Skeletal muscle satellite cell (primary cell): ENCODE data around the gene AGR3.

ENCODE experiments used
- H3K27me3 ChIP-seq: 2 replicates; pipeline ENCODE4 v1.7.0; 2013; ENCODE audit warnings: low read length; ENCODE audit not compliant: control insufficient read depth, insufficient read depth
- H3K36me3 ChIP-seq: 2 replicates; pipeline ENCODE4 v1.7.0; 2013; ENCODE audit warnings: mild to moderate bottlenecking, control low read depth, low read length; ENCODE audit not compliant: insufficient read depth
- H3K4me1 ChIP-seq: 2 replicates; pipeline ENCODE4 v1.7.0; 2013; ENCODE audit warnings: low read length; ENCODE audit not compliant: control insufficient read depth, insufficient read depth
- H3K4me2 ChIP-seq: 2 replicates; pipeline ENCODE4 v1.7.0; 2013; ENCODE audit warnings: mild to moderate bottlenecking, low read length
- H3K4me3 ChIP-seq: 2 replicates; pipeline ENCODE4 v1.7.0; 2013; ENCODE audit warnings: low read length
- H3K9ac ChIP-seq: 2 replicates; pipeline ENCODE4 v1.7.0; 2013; ENCODE audit warnings: mild to moderate bottlenecking, low read depth, low read length, moderate library complexity
- H3K9me3 ChIP-seq: replicated peaks from 2 replicates; pipeline ENCODE4 v1.7.0; 2013; ENCODE audit warnings: mild to moderate bottlenecking, control low read depth, low read length

AGR3 gene

GRCh38 chr7:16916105-16916639, 34.4 kb upstream of the AGR3 start:
- no peak overlapping the region for H3K9ac ChIP-seq
- no peak overlapping the region for H3K4me3 ChIP-seq

GRCh38 chr7:16915405-16915804, 33.6 kb upstream of the AGR3 start:
- Histone ChIP-seq H3K36me3 (no peaks in the 10 kb centered on the region), H3K4me3 (no peak overlapping the region), H3K9ac (no peak overlapping the region), H3K27me3 (no peaks in the 10 kb centered on the region), H3K4me1 (peaks cover 30% of the 10 kb centered on the region), H3K9me3 (no peaks in the 10 kb centered on the region), H3K4me2 (peak overlapping the region; percentile 58)

More at GRCh38 chr7:16916105-16916639, 34.4 kb upstream of the AGR3 start:
- Histone ChIP-seq H3K27me3 (no peaks in the 10 kb centered on the region), H3K4me2 (peak overlapping the region; percentile 58), H3K36me3 (no peaks in the 10 kb centered on the region), H3K4me1 (peaks cover 30% of the 10 kb centered on the region), H3K9me3 (no peaks in the 10 kb centered on the region)

GRCh38 chr7:16914771-16915170, 33.0 kb upstream of the AGR3 start:
- Histone ChIP-seq H3K4me1 (peaks cover 30% of the 10 kb centered on the region), H3K4me2 (no peak overlapping the region), H3K36me3 (no peaks in the 10 kb centered on the region), H3K9me3 (no peaks in the 10 kb centered on the region), H3K9ac (no peak overlapping the region), H3K27me3 (no peaks in the 10 kb centered on the region), H3K4me3 (no peak overlapping the region)

- no peaks in the 10 kb centered on the region for H3K36me3 ChIP-seq
- no peak overlapping the region for H3K4me2 ChIP-seq
- peaks cover 30% of the 10 kb centered on the region for H3K4me1 ChIP-seq
- H3K9me3 ChIP-seq = no peaks in the 10 kb centered on the region
- H3K27me3 ChIP-seq = no peaks in the 10 kb centered on the region
- no peak overlapping the region for H3K9ac ChIP-seq
- no peak overlapping the region for H3K4me3 ChIP-seq
Measured at GRCh38 chr7:16913643-16914042, 31.9 kb upstream of the AGR3 start.

- Histone ChIP-seq H3K4me1 (peaks cover 26% of the 10 kb centered on the region), H3K36me3 (no peaks in the 10 kb centered on the region), H3K9me3 (no peaks in the 10 kb centered on the region), H3K9ac (no peak overlapping the region), H3K4me3 (no peak overlapping the region), H3K27me3 (no peaks in the 10 kb centered on the region), H3K4me2 (no peak overlapping the region)
Measured at GRCh38 chr7:16912540-16912939, 30.8 kb upstream of the AGR3 start.

- no peak overlapping the region for H3K4me3 ChIP-seq
- H3K9ac ChIP-seq = no peak overlapping the region
- H3K36me3 ChIP-seq = no peaks in the 10 kb centered on the region
- no peaks in the 10 kb centered on the region for H3K9me3 ChIP-seq
- no peak overlapping the region for H3K4me2 ChIP-seq
- H3K27me3 ChIP-seq = no peaks in the 10 kb centered on the region
- no peaks in the 10 kb centered on the region for H3K4me1 ChIP-seq
Measured at GRCh38 chr7:16908561-16908960, 26.8 kb upstream of the AGR3 start.

- Histone ChIP-seq H3K4me3 (no peak overlapping the region), H3K9me3 (no peaks in the 10 kb centered on the region), H3K27me3 (no peaks in the 10 kb centered on the region), H3K36me3 (no peaks in the 10 kb centered on the region), H3K9ac (no peak overlapping the region), H3K4me2 (peak overlapping the region; percentile 8), H3K4me1 (no peaks in the 10 kb centered on the region)
Measured at GRCh38 chr7:16905300-16906044, 23.7 kb upstream of the AGR3 start.

GRCh38 chr7:16904076-16904475, 22.3 kb upstream of the AGR3 start:
- H3K27me3 ChIP-seq = no peaks in the 10 kb centered on the region
- no peaks in the 10 kb centered on the region for H3K4me1 ChIP-seq
- H3K9me3 ChIP-seq = no peaks in the 10 kb centered on the region
- H3K4me3 ChIP-seq = no peak overlapping the region
- H3K4me2 ChIP-seq = no peak overlapping the region
- H3K36me3 ChIP-seq = no peaks in the 10 kb centered on the region
- no peak overlapping the region for H3K9ac ChIP-seq

GRCh38 chr7:16900209-16900768, 18.5 kb upstream of the AGR3 start:
- Histone ChIP-seq H3K9ac (no peak overlapping the region), H3K27me3 (no peaks in the 10 kb centered on the region), H3K4me2 (no peak overlapping the region), H3K9me3 (no peaks in the 10 kb centered on the region), H3K4me1 (no peaks in the 10 kb centered on the region), H3K36me3 (no peaks in the 10 kb centered on the region), H3K4me3 (no peak overlapping the region)

- no peaks in the 10 kb centered on the region for H3K9me3 ChIP-seq
- H3K9ac ChIP-seq = no peak overlapping the region
- H3K4me2 ChIP-seq = no peak overlapping the region
- no peaks in the 10 kb centered on the region for H3K4me1 ChIP-seq
- H3K4me3 ChIP-seq = no peak overlapping the region
- H3K36me3 ChIP-seq = no peaks in the 10 kb centered on the region
- H3K27me3 ChIP-seq = no peaks in the 10 kb centered on the region
Measured at GRCh38 chr7:16891874-16892643, 10.3 kb upstream of the AGR3 start.

- Histone ChIP-seq H3K9ac (no peak overlapping the region), H3K36me3 (no peaks in the 10 kb centered on the region), H3K4me1 (no peaks in the 10 kb centered on the region), H3K27me3 (no peaks in the 10 kb centered on the region), H3K4me3 (no peak overlapping the region), H3K9me3 (no peaks in the 10 kb centered on the region), H3K4me2 (no peak overlapping the region)
Measured at GRCh38 chr7:16891338-16891737, 9.6 kb upstream of the AGR3 start.
